Skin epidermis (tissue), 12 donors: ENCODE measurements around the gene SLC35G1.

Experiments used
- H3K27ac ChIP-seq, 21 experiments: fragments of 200-600 bp; sonication (generic) in 11 of 21; one replicate each; pipeline ENCODE4 v1.5.0; 2020; ENCODE audit warnings: mild to moderate bottlenecking in 3 of 21, inconsistent platforms in 2 of 21, moderate library complexity in 2 of 21
- H3K4me3 ChIP-seq, 7 experiments: fragments of 200-600 bp; sonication (generic) in 2 of 7; one replicate each; pipeline ENCODE4 v1.5.0; 2020; ENCODE audit warnings: inconsistent platforms in 2 of 7, mild to moderate bottlenecking in 2 of 7, moderate library complexity in 1 of 7

Gene SLC35G1

DNA sequence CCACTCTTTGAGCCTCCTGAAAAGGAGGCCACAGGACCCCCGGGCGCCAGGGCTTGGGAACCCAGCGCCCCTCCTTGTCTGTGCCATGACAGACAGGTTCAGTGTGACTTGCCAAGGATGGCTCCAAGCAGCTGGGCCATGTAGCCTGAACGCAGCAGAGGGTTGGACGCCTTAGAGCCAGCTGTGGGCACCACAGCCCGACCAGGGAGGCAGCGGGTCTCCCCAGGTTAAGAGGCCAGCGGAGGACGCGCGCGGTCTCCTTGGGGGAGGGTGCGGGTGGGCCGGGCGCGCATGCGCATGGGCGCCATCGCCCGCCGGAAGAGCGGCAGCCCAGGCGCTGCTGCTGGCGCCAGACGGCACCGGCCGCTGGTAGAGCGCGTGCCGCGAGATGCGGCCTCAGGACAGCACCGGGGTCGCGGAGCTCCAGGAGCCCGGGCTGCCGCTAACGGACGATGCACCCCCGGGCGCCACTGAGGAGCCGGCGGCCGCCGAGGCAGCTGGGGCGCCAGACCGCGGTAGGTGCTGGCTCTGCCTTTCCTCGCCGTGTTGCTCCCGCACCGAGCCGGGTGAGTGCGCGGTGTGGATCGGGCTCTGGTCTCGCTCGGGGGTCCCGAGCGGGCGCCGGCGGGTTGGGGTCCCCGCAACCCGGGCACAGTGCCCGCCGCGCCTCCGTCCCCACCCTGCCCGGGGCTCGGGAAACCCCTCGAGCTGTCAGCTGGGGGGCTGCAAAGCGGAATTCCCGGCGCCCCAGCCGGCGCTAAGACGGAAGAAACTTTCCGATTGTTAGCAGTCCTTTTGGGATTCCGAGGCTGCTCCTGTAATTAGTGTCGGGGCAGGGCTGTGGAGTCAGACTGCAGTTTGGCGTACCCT lies at the start of gene SLC35G1:
SLC35G1 (plus strand) TSS at position 333 of the 870 bp plus-strand sequence; CDS start at position 389, 56 bp downstream.
- peak within 1 kb of the TSS; percentile 61 to 94 (median 76) for H3K4me3 ChIP-seq
- H3K27ac ChIP-seq, result peak within 1 kb of the TSS in 19 of 21 experiments; percentile 42 to 82 (median 65)

DNA sequence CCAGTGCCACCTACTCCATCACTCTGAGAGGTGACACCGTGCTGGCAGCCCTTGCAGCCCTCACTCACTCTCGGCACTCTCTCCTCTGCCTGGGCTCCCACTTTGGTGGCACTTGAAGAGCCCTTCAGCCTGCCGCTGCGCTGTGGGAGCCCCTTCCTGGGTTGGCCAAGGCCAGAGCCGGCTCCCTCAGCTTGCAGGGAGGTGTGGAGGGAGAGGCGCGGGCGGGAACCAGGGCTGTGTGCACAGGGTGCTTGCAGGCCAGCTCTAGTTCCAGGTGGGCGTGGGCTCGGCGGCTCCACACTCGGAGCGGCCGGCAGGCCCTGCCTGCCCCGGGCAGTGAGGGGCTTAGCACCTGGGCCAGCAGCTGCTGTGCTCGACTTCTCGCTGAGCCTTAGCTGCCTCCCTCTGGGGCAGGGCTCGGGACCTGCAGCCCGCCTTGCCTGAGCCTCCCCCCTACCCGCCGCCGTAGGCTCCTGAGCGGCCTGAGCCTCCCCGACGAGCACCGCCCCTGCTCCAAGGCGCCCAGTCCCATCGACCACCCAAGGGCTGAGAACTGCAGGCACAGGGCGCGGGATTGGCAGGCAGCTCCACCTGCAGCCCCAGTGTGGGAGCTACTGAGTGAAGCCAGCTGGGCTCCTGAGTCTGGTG lies 48.7 kb upstream of the SLC35G1 start:
- Histone ChIP-seq H3K27ac (no peak overlapping the region), H3K4me3 (no peak overlapping the region)

DNA sequence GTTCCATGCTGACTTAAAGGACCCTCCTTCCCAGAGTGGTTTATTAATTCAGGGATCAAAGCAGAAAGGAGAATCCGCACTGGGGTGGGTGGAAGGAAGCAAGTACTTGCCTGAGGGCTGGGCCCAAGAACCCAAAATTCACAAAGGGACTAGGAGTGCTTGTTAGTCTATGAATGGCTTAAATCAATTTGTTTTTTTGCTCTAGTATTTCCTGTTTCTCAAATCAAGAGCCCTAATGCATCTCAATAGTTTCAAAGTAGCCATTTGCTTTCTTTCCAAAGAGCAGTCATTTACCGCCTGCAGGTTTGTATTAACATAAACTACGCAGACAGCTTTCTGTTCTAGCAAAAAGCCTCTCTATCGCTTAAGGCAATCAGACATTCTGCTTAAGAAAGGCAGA lies 44.2 kb upstream of the SLC35G1 start:
- no peak overlapping the region for H3K4me3 ChIP-seq
- H3K27ac ChIP-seq, result no peak overlapping the region

GRCh38 chr10:93850031-93851015 lies 43.5 kb upstream of the SLC35G1 start:
- Histone ChIP-seq H3K4me3 (no peak overlapping the region), H3K27ac (no peak overlapping the region)

DNA sequence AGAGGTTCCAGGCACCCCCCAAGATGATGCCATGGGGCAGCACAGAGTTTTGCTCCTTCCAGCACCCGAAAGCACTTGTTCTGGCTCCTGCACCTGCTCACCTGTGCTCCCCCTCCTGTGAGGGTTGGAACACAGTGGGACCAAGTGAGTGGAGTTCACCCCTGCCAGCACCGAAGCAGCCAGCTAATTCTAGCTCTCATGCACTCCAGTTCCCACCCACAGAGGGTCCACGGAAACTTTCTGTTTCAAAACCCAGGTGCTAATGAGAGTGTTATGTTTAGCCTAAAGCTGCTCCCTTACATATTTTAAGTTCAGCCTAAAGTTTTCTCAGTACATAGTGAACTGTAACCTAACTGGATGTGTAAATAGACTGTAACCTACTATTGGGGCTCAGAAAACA lies 42.6 kb upstream of the SLC35G1 start:
- Histone ChIP-seq H3K4me3 (no peak overlapping the region), H3K27ac (no peak overlapping the region)

DNA sequence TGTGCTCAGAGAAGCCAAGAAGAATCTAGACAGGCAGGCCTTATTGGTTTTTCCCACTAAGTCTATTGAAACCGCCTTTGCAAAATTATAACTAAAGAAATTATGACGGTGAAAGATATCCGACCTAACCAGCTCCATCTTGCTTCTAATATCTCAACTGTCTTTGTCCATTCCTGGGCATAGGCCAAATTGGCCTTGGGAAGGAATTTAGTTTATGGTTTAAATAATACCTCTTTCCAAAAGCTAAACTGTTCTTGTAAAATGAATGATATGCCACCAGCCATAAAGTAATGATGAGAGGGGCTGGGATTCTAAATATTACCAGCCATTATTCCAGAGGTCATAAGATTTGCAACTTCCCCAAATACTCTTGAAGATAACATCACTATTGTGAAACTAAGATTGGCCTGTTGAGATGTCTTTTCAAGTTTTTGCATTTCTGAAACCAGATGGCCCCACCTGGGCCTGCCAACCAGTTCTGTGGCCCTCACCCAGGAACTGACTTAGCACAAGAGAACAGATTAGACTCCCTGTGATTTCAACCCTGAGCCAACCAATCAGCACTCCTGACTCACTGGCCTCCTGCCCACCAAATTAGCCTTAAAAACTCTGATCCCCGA lies 41.2 kb upstream of the SLC35G1 start:
- no peak overlapping the region for H3K27ac ChIP-seq
- H3K4me3 ChIP-seq, result no peak overlapping the region

GRCh38 chr10:93854975-93855374 lies 38.8 kb upstream of the SLC35G1 start:
- Histone ChIP-seq H3K4me3 (no peak overlapping the region), H3K27ac (no peak overlapping the region)

DNA sequence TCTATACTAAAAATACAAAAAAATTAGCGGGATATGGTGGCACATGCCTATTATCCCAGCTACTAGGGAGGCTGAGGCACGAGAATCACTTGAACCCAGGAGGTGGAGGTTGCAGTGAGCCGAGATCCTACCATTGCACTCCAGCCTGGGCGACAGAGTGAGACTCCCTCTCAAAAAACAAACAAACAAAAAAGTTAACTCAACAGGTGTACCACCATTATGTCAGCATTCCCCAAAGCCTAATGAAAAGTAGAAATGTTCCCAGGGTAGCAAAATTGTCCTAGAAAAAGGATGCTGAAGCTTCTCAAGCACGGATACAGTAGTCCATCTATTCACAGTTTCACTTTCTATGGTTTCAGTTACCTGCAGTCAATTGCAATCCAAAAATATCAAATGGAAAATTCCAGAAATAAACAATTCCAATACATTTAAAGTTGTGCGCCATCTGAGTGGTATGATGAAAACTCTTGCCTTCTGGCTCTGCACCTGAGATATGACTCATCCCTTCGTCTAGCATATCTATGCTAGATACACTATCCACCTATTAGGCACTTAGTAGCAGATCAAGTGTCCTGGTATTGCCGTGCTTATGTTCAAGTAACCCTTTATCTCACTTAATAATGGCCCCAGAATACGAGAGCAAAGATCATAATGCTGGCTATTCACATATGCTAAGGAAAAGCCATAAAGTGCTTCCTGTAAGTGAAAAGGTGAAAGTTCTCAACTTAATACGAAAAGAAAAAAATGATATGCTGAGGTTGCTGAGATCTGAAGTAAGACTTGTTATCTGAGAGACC lies 37.2 kb upstream of the SLC35G1 start:
- H3K4me3 ChIP-seq, result no peak overlapping the region
- H3K27ac ChIP-seq, result no peak overlapping the region

DNA sequence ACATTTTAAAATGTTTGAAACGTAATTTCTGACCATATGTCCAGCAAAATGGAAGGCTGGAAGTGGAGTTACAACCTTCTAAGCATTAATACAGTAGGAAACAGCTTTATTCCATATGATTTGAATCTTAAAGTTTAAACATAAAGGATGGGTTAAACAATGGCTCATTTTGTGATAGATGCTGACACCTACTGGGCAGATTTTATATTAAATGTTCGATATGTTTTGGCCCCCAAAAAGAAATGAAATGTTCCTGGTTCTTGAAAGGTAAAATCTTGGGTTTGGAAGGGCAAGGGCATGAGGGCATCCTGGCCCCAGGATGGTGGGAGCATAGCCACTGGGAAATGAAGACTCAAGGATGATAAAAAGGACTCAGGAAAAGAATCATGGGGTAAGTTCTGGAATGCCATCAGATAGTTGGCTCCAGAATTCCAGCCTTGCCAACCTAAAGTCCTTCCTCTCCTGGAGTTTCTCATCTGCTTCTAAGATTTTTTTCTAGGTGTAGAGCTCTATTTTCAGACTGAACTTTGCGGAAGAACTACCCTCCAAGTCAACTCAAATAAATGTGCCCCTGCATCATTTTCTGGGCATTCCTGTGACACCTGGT lies 34.6 kb upstream of the SLC35G1 start:
- Histone ChIP-seq H3K27ac (no peak overlapping the region), H3K4me3 (no peak overlapping the region)

- H3K27ac ChIP-seq, result no peak overlapping the region
- no peak overlapping the region for H3K4me3 ChIP-seq
These were observed 32.0 kb upstream of the SLC35G1 start for GRCh38 chr10:93861825-93862224.

- Histone ChIP-seq H3K27ac (no peak overlapping the region), H3K4me3 (no peak overlapping the region)
These were observed 27.9 kb upstream of the SLC35G1 start for GRCh38 chr10:93865794-93866425.

GRCh38 chr10:93867525-93867924 lies 26.3 kb upstream of the SLC35G1 start:
- Histone ChIP-seq H3K4me3 (no peak overlapping the region), H3K27ac (no peak overlapping the region)

DNA sequence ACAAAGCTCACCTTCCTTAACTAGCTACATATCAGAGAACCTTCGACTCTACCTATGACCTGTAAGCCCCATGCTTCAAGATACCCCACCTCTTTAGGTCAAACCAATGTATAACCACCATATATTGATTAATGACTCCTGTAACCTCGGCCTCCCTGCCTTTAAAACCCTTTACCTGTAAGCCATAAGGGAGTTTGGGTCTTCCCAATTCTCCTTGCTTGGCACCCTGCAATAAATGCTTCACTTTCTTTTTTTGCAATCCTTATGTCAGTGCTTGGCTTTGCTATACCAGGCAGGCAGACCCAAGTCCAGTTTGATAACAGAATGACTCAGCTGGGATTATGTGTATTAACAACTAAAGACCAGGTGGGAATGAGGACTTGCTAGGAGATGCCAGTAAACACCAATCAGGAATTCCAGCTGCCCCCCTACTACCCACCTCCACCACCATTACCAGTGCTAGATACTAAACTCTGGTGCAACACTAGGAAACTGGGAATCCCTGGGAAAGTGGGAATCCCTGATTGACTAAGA lies 22.0 kb upstream of the SLC35G1 start:
- no peak overlapping the region for H3K4me3 ChIP-seq

DNA sequence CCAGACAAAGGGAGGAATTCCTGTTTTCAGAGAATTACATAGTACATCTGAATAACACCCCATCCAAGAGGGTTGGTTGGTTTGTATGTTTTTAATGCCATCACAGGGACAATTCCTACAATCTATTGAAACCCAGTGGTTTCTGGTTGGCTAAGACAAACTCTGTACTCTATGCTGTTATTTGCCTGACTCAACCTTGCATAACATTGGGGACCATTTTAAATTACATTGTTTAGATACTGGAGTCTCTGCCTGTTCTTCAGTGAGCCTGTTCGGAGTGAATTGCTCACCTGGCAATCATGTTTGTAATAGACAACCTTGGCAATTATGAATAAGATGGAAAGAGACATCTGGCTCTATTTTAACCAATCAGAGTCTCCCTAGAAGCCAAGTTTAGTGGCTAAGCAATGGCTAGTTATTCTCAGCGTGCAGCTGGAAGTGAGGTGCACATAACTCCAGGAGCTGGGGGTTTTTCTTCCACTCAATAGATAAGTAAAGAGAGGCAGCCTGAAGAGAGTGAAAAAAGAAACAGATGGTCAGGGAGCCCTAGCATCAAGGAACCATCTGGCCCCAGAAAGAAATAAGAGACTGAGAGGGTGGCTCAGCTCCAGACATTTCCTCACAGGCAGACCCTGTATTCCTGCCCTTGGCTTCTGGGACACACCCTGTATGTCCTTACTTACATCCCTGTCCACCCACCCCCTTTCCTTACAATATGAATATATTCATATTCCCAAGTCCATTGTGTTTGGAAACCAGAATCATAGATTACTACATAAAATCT lies 21.2 kb upstream of the SLC35G1 start:
- Histone ChIP-seq H3K27ac (no peak overlapping the region), H3K4me3 (no peak overlapping the region)

More for the DNA sequence above, 22.0 kb upstream of the SLC35G1 start:
- no peak overlapping the region for H3K27ac ChIP-seq

GRCh38 chr10:93873420-93874115 lies 20.2 kb upstream of the SLC35G1 start:
- H3K27ac ChIP-seq, result peak overlapping the region in 2 of 21 experiments; percentile 11 to 38
- H3K4me3 ChIP-seq, result no peak overlapping the region

DNA sequence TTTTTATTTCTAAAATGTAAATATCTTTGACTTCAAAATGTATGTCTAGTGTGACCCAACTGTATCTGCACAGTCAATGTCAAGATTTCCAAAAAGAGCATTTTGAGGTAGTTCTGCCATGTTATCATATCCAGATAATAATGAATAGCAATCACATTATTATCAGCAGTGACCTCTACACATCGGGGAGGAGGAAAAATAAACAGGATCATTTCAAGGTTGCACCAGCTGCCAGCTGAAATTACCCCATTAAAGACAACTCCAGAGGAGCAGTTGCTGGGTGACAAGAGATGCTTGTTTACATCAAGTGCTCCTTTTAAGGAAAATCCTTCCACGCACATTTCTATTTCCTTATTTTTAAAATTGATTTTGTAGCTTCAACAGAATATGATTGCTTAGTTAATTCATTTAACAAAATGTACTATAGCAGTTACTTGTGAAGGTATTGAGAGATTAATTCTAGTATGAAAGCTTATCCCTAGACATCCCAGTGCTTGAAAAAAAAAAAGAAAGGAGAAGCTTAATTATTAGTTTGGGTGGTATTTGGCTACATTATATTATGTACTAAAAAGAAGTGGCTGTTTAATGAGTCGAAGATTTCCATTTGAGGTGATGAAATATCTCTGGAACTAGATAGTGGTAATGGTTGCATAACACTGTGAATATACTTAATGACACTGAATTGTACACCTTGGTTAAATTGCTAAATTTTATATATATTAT lies 19.3 kb upstream of the SLC35G1 start:
- no peak overlapping the region for H3K27ac ChIP-seq

More for the DNA sequence above, 19.3 kb upstream of the SLC35G1 start:
- H3K4me3 ChIP-seq, result no peak overlapping the region
